Measurements from ENCODE around the gene NMT2.

Gene NMT2

DNA sequence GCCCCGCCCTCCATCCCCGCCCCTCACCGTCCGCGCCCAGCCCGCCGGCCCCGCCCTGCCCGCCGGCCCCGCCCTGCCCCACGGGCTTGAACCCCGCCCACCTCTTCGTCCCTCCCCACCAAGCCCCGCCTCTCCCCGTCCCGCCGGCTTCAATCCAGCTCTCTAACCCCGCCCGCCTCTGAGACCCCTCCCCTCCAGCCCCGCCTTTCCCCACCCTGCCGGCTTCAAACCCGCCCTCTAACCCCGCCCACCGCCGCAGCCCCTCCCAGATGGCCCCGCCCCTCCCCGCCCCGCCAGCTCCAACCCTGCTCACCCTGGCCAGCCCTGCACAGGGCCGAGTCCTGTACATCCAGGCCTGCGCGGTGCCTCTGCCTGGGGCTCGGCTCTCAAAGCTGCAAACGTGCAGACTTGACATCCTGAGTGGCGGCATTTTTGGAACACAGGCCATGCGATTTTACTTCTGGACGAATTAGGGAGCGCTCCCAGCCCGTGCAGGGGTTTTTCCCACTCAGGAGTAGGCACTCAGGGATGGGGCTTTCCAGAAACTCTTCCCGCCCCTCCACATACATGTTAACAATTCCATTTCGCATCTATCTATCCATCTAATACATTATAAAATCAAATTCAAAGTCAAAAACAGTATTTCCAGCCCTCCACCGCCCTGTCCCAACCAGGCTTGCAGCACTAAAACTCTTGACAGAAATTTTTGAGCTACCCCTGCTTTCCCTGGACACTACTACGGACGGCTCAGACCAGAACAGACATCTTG is 477 bp upstream of the NMT2 start:
- Histone ChIP-seq H3K36me3 (no peaks in the 10 kb centered on the region), H3K4me3 (ENCODE audit: low read depth in 1 of 2, low read length in 1 of 2) (peak overlapping the region; percentile 41 to 52), H3K27ac (peak overlapping the region; percentile 47), H3K27me3 (peaks cover 78% of the 10 kb centered on the region), H3K4me1 (ENCODE audit: control insufficient read depth in 1 of 2, insufficient read depth in 1 of 2, low read depth in 1 of 2, low read length in 1 of 2) (peaks cover 7 to 19% of the 10 kb centered on the region in 2 experiments), H3K9me3 (no peaks in the 10 kb centered on the region)
- no peak for TF ChIP-seq CTCF (IDR thresholded peaks at IDR 0.05)

DNA sequence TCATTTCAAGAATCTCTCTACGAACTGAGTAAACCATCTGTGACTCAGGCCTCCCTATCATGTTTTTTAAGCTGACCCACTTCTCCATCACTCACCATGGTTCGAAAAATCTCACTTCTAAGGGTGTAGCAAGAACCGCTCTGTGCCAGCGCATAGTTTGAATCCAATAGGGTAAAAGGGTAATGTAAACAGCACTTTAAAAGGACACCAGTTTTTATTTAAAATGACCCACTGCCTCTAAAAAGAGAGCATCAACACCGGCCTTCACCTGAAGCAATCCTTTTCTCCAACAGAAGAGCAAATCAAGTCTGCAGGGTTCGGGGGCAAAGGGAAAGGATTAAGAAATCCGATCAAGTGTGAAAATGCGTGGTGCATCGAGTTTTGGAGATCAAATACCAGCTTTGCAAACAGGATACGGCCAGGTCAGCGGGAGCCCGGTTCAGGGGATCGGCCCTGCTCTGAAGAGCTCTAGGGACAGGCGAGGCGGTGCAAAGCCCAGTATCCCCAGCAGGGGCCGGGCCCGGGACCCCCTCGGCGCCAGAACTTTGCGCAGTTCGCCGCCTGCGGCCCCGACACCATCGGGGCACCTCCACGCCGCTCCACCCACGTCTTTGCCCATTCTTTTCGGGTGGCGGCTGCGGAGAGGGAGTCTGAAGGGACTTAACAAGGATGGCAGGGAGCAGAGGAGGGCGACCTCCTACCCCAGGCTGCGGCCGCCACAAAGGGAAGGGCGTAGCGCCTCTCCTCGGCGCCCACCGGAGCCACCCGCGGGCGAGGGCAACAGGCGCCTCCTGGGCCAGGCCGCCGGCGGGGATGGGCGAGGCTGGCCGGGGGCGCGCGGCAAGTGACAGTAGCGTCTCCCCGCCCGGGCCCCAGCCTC is 842 bp downstream of the NMT2 start:
- Histone ChIP-seq H3K27ac (no peak overlapping the region), H3K4me1 (ENCODE audit: control insufficient read depth in 1 of 2, insufficient read depth in 1 of 2, low read depth in 1 of 2, low read length in 1 of 2) (peaks cover 7 to 19% of the 10 kb centered on the region in 2 experiments), H3K27me3 (peaks cover 67% of the 10 kb centered on the region), H3K4me3 (ENCODE audit: low read depth in 1 of 2, low read length in 1 of 2) (peak overlapping the region; percentile 75 to 88), H3K9me3 (no peaks in the 10 kb centered on the region), H3K36me3 (no peaks in the 10 kb centered on the region)
- no peak for TF ChIP-seq CTCF (IDR thresholded peaks at IDR 0.05)

GRCh38 chr10:15166325-15166724 is 2.2 kb downstream of the NMT2 start:
- Histone ChIP-seq H3K27me3 (peaks cover 60% of the 10 kb centered on the region), H3K9me3 (no peaks in the 10 kb centered on the region), H3K4me3 (ENCODE audit: low read depth in 1 of 2, low read length in 1 of 2) (no peak overlapping the region), H3K27ac (no peak overlapping the region), H3K36me3 (no peaks in the 10 kb centered on the region), H3K4me1 (ENCODE audit: control insufficient read depth in 1 of 2, insufficient read depth in 1 of 2, low read depth in 1 of 2, low read length in 1 of 2) (peaks cover 7 to 19% of the 10 kb centered on the region in 2 experiments)
- TF ChIP-seq CTCF (IDR thresholded peaks at IDR 0.05): no peak

GRCh38 chr10:15163253-15163828 is 5.2 kb downstream of the NMT2 start:
- Histone ChIP-seq H3K4me3 (ENCODE audit: low read depth in 1 of 2, low read length in 1 of 2) (no peak overlapping the region), H3K27me3 (peaks cover 33% of the 10 kb centered on the region), H3K9me3 (no peaks in the 10 kb centered on the region), H3K36me3 (no peaks in the 10 kb centered on the region), H3K27ac (no peak overlapping the region), H3K4me1 (ENCODE audit: control insufficient read depth in 1 of 2, insufficient read depth in 1 of 2, low read depth in 1 of 2, low read length in 1 of 2) (peaks cover 7 to 12% of the 10 kb centered on the region in 2 experiments)
- no peak for TF ChIP-seq CTCF (IDR thresholded peaks at IDR 0.05)

DNA sequence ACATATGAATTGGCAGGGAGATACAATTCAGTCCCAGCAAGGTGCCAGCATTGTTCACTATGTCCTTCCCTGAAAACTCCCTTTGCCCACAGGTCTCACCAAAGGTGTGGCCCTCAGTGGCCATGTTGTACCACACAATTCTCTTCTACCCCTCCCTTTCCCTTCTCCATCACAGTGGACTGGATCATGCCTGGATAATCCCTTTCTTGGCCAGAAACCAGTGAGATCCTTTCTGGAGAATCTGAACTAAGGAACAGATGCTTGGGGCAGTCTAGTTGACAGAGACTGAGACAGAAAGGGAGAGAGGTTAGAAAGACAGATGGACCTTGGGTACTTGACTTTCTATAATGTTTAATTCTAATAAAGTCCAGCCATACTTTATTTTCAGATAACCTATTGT is 9.5 kb downstream of the NMT2 start:
- Histone ChIP-seq H3K9me3 (no peaks in the 10 kb centered on the region), H3K27ac (no peak overlapping the region), H3K27me3 (no peaks in the 10 kb centered on the region), H3K4me1 (ENCODE audit: control insufficient read depth in 1 of 2, insufficient read depth in 1 of 2, low read depth in 1 of 2, low read length in 1 of 2) (no peaks in the 10 kb centered on the region), H3K4me3 (ENCODE audit: low read depth in 1 of 2, low read length in 1 of 2) (no peak overlapping the region), H3K36me3 (no peaks in the 10 kb centered on the region)
- no peak for TF ChIP-seq CTCF (IDR thresholded peaks at IDR 0.05)
